HCT116 (cell line): Measurements from ENCODE around the gene HMX1. TPM values are rescaled to one million over a fixed set of nuclear protein-coding genes. Genes with fewer than 3 reads are reported as not detected.

Source experiments
- ATAC-seq: fragments of 200-7000 bp; cut with Tn5 transposase; 2 replicates; pipeline ENCODE4 v1.9.1; 2020; ENCODE audit warnings: mild to moderate bottlenecking, moderate library complexity
- BruUV-seq: library from RNA; stranded (reverse); fragments of 400-500 nt; replicated peaks from 2 replicates; lab custom pipeline; 2021; lab: Mats Ljungman, UMichigan
- CTCF ChIA-PET: fragments of 300-600 bp; sonication (Branson Sonifier 250); formaldehyde crosslinking; loops from one replicate; lab custom pipeline; 2021; ENCODE audit warnings: antibody characterized with exemption; lab: Charles Lee
- POLR2A ChIA-PET: fragments of 300-600, 350-600 bp; sonication (Branson Sonifier 250); formaldehyde crosslinking; loops from one replicate; lab custom pipeline; 2021; ENCODE audit warnings: antibody characterized with exemption; lab: Charles Lee
- RAD21 ChIA-PET, 2 experiments: fragments of 300-600 bp; sonication (Branson Sonifier 250); formaldehyde crosslinking; loops; one replicate each; lab custom pipeline; 2023; ENCODE audit warnings: low total read pairs in 2 of 2; ENCODE audit not compliant: uncharacterized antibody in 2 of 2, unreplicated experiment in 2 of 2, low non-redundant PET in 1 of 2; lab: Charles Lee
- DNase-seq: peaks from one replicate; pipeline ENCODE4 v3.0.0-alpha.2; 2010; ENCODE audit warnings: low read depth, low spot score
- H2AFZ ChIP-seq: fragments of 200-600 bp; shearing (Covaris generic), sonication (generic); 2 replicates; pipeline ENCODE4 v1.6.1; 2017; ENCODE audit warnings: low read depth, mixed run types, mixed read lengths, antibody characterized with exemption, low read length; ENCODE audit not compliant: poor library complexity, severe bottlenecking
- H3K27ac ChIP-seq: 2 replicates; pipeline ENCODE4 v1.5.1; 2012; ENCODE audit warnings: low read depth, low read length
- H3K27me3 ChIP-seq: fragments of 200-600 bp; sonication (generic); 2 replicates; pipeline ENCODE4 v1.6.1; 2016; ENCODE audit warnings: mixed run types, low read length, mixed read lengths; ENCODE audit not compliant: insufficient read depth
- H3K36me3 ChIP-seq, 2 experiments: fragments of 200-500 bp in 1 of 2; fragments of 200-600 bp in 1 of 2; sonication (Bioruptor generic) in 1 of 2; sonication (generic) in 1 of 2; 2 replicates each; pipeline versions ENCODE4 v1.5.1 to v1.6.1; 2014 to 2016; ENCODE audit warnings: low read length in 2 of 2, inconsistent platforms in 1 of 2, mixed read lengths in 1 of 2, mixed run types in 1 of 2; ENCODE audit not compliant: insufficient read depth in 2 of 2, control insufficient read depth in 1 of 2
- H3K4me1 ChIP-seq, 2 experiments: fragments of 200-600 bp in 1 of 2; sonication (generic) in 1 of 2; 2 replicates each; pipeline versions ENCODE4 v1.5.1 to v1.6.1; 2012 to 2017; ENCODE audit warnings: low read length in 2 of 2, inconsistent platforms in 1 of 2, mild to moderate bottlenecking in 1 of 2, mixed read lengths in 1 of 2, mixed run types in 1 of 2, moderate library complexity in 1 of 2; ENCODE audit not compliant: insufficient read depth in 2 of 2, control insufficient read depth in 1 of 2
- H3K4me2 ChIP-seq: fragments of 200-600 bp; sonication (generic); 2 replicates; pipeline ENCODE4 v1.6.1; 2017; ENCODE audit warnings: mixed run types, low read length, mixed read lengths
- H3K4me3 ChIP-seq, 2 experiments: fragments of 200-600 bp in 1 of 2; sonication (generic) in 1 of 2; replicated peaks in 1 of 2; 2 replicates each; pipeline ENCODE4 v1.5.1; 2011 to 2016; ENCODE audit warnings: low read length in 2 of 2, control low read depth in 1 of 2, low read depth in 1 of 2, mild to moderate bottlenecking in 1 of 2, mixed read lengths in 1 of 2, mixed run types in 1 of 2
- H3K79me2 ChIP-seq: fragments of 200-600 bp; sonication (generic); 2 replicates; pipeline ENCODE4 v1.6.1; 2017; ENCODE audit warnings: mild to moderate bottlenecking, mixed run types, low read length, moderate library complexity, mixed read lengths; ENCODE audit not compliant: insufficient read depth
- H3K9ac ChIP-seq: fragments of 200-600 bp; sonication (generic); 2 replicates; pipeline ENCODE4 v1.6.1; 2016; ENCODE audit warnings: low read length, mixed read lengths
- H3K9me2 ChIP-seq: fragments of 200-600 bp; sonication (generic), shearing (Covaris generic); 2 replicates; pipeline ENCODE4 v1.6.1; 2017; ENCODE audit warnings: mixed run types, mild to moderate bottlenecking, moderate library complexity; ENCODE audit not compliant: insufficient read depth
- H3K9me3 ChIP-seq, 2 experiments: fragments of 200-500 bp in 1 of 2; fragments of 200-600 bp in 1 of 2; sonication (Bioruptor generic) in 1 of 2; sonication (generic) in 1 of 2; 2 replicates each; pipeline ENCODE4 v1.6.1; 2014 to 2017; ENCODE audit warnings: low read length in 2 of 2, mixed read lengths in 2 of 2, inconsistent platforms in 1 of 2, low read depth in 1 of 2, mild to moderate bottlenecking in 1 of 2, mixed run types in 1 of 2, moderate library complexity in 1 of 2; ENCODE audit not compliant: control insufficient read depth in 1 of 2, insufficient read depth in 1 of 2
- H4K20me1 ChIP-seq: fragments of 200-600 bp; sonication (generic), shearing (Covaris generic); 2 replicates; pipeline ENCODE4 v1.6.1; 2017; ENCODE audit warnings: mixed run types, mild to moderate bottlenecking, moderate library complexity; ENCODE audit not compliant: insufficient read depth
- CBX3 ChIP-seq: IDR thresholded peaks from 2 replicates; pipeline ENCODE4 v1.6.1; 2012; ENCODE audit warnings: low read depth
- CEBPB ChIP-seq: IDR thresholded peaks from 2 replicates; pipeline ENCODE4 v1.6.1; 2012; ENCODE audit warnings: low read depth
- EGR1 ChIP-seq: IDR thresholded peaks from 2 replicates; pipeline ENCODE4 v1.6.1; 2012; ENCODE audit warnings: low read depth
- ELF1 ChIP-seq: IDR thresholded peaks from 2 replicates; pipeline ENCODE4 v1.6.1; 2012; ENCODE audit warnings: low read depth, borderline replicate concordance
- EZH2 ChIP-seq: fragments of 200-600 bp; sonication (generic); IDR thresholded peaks from 2 replicates; pipeline ENCODE4 v1.6.1; 2017; ENCODE audit warnings: antibody characterized with exemption, mixed run types
- FOSL1 ChIP-seq: IDR thresholded peaks from 2 replicates; pipeline ENCODE4 v1.6.1; 2012; ENCODE audit warnings: low read depth
- JUND ChIP-seq: IDR thresholded peaks from 2 replicates; pipeline ENCODE4 v1.6.1; 2012
- POLR2A ChIP-seq: IDR thresholded peaks from 2 replicates; pipeline ENCODE4 v1.7.0; 2011; ENCODE audit warnings: borderline replicate concordance; ENCODE audit not compliant: insufficient read depth, insufficient read length; ENCODE audit errors: extremely low read depth
- POLR2AphosphoS5 ChIP-seq: IDR thresholded peaks from 2 replicates; pipeline ENCODE4 v1.6.1; 2011; ENCODE audit warnings: mild to moderate bottlenecking, low read depth, low read length, moderate library complexity
- SIN3A ChIP-seq: IDR thresholded peaks from 2 replicates; pipeline ENCODE4 v1.6.1; 2012; ENCODE audit warnings: low read depth
- SP1 ChIP-seq: IDR thresholded peaks from 2 replicates; pipeline ENCODE4 v1.6.1; 2012; ENCODE audit warnings: low read depth
- SRF ChIP-seq: IDR thresholded peaks from 2 replicates; pipeline ENCODE4 v1.6.1; 2012; ENCODE audit warnings: low read depth
- TCF7L2 ChIP-seq: IDR thresholded peaks from 2 replicates; pipeline ENCODE4 v1.7.0; 2011; ENCODE audit warnings: borderline replicate concordance, inconsistent platforms; ENCODE audit not compliant: insufficient read depth, insufficient read length; ENCODE audit errors: extremely low read depth
- YY1 ChIP-seq: IDR thresholded peaks from 2 replicates; pipeline ENCODE4 v1.6.1; 2011; ENCODE audit warnings: low read length, low read depth, moderate library complexity, mild to moderate bottlenecking; ENCODE audit not compliant: insufficient replicate concordance; ENCODE audit errors: extremely low read depth
- ZBTB33 ChIP-seq: IDR thresholded peaks from 2 replicates; pipeline ENCODE4 v1.6.1; 2011; ENCODE audit warnings: mild to moderate bottlenecking, low read length, moderate library complexity; ENCODE audit not compliant: insufficient replicate concordance; ENCODE audit errors: extremely low read depth
- ZFX ChIP-seq: fragments of 450-650 bp; IDR thresholded peaks from 2 replicates; pipeline ENCODE4 v1.6.1; 2017
- ZNF274 ChIP-seq: fragments of 200-500 bp; sonication (Bioruptor generic); IDR thresholded peaks from 2 replicates; pipeline ENCODE4 v1.6.1; 2014; ENCODE audit warnings: mild to moderate bottlenecking, low read depth, low read length, inconsistent platforms
- intact Hi-C: fragments of 100-400 bp; cut with micrococcal nuclease; formaldehyde crosslinking; loops from 2 replicates; pipeline ENCODE4 v1.10.0; 2022
- total RNA-seq: library from RNA; stranded (reverse); gene quantifications from one replicate; pipeline ENCODE4 v1.2.1, GENCODE V29; 2021; ENCODE audit not compliant: unreplicated experiment
- TF ChIP-seq, protein P1 (sequence below), 3 experiments: fragments of 200-600 bp in 1 of 3; sonication (generic) in 1 of 3; IDR thresholded peaks in 2 of 3; conservative IDR thresholded peaks in 1 of 3; 2 replicates each; pipeline ENCODE4 v1.5.1; 2012 to 2017; ENCODE audit warnings: low read depth in 2 of 3, low read length in 2 of 3, antibody characterized with exemption in 1 of 3, borderline replicate concordance in 1 of 3, control low read depth in 1 of 3, mild to moderate bottlenecking in 1 of 3, mixed read lengths in 1 of 3, mixed run types in 1 of 3, moderate library complexity in 1 of 3; ENCODE audit not compliant: insufficient read depth in 1 of 3
- TF ChIP-seq, protein P2 (sequence below): IDR thresholded peaks from 2 replicates; pipeline ENCODE4 v1.6.1; 2012; ENCODE audit warnings: low read depth
- TF ChIP-seq, protein P3 (sequence below): IDR thresholded peaks from 2 replicates; pipeline ENCODE4 v1.6.1; 2012

Gene HMX1
- total RNA-seq, 1 experiment from 2014 or later, result 0.39 TPM

DNA sequence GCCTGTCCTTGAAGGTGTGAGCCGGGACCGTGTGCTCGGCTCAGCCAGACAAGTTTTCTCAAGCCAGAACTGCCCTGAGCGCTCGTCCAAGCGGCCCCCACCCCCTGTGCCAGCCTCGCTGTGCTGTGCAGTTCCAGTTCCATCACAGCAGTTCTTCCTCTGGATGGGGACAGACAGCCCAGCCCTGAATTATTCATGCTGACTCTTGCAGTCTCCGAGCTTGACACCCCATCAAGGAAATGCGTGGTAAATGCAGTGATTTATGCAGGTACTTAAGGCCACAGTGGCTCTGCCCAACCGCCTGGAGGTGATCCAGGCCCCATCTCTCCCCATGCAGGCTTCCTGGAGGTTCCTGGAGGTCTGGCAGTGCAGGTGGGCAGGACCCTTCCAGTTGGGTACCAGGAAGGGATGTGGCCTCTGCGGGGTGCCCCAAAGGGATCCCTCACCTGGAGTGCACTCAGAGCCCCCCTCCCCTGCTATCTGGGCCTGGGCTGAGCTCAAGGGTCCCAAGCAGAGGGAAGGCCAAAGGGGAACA lies 44.8 kb upstream of the HMX1 start:
- no peaks in the 10 kb centered on the region for H3K79me2 ChIP-seq
- H3K4me2 ChIP-seq, result no peak overlapping the region
- ATAC-seq, result no peak
- no peaks in the 10 kb centered on the region for H3K9me2 ChIP-seq
- intact Hi-C loops, result loop anchor here (5.0 to 10.0 kb wide), 2 partner anchors 319 to 452 kb away; no protein-coding TSS in a partner anchor
- no peaks in the 10 kb centered on the region for H3K36me3 ChIP-seq
- H3K27me3 ChIP-seq, result no peaks in the 10 kb centered on the region; the same call in 1 of the 2 replicates
- DNase-seq, result no peak
- no peaks in the 10 kb centered on the region for H3K9me3 ChIP-seq
- H3K4me3 ChIP-seq, result no peak overlapping the region
- no TSS peak for BruUV-seq
- H3K9ac ChIP-seq, result no peak overlapping the region
- H2AFZ ChIP-seq, result no peak overlapping the region
- ChIA-PET CTCF (interaction anchor here (1.2 to 2.2 kb wide), 3 partner anchors 228 to 330 kb away, joined by 3 to 23 read pairs (median 15); no protein-coding TSS in a partner anchor), RAD21 (interaction anchor here in 1 of 2 experiments (1.0 kb wide), 1 partner anchor 309 kb away, joined by 3 read pairs; no protein-coding TSS in a partner anchor), POLR2A (no interaction called here)
- no peak overlapping the region for H3K27ac ChIP-seq
- H3K4me1 ChIP-seq, result 0 out of 4 replicates have a peak, but pooled peaks cover 0 to 2% of the 10 kb centered on the region in 2 experiments
- TF ChIP-seq, protein P1, sequence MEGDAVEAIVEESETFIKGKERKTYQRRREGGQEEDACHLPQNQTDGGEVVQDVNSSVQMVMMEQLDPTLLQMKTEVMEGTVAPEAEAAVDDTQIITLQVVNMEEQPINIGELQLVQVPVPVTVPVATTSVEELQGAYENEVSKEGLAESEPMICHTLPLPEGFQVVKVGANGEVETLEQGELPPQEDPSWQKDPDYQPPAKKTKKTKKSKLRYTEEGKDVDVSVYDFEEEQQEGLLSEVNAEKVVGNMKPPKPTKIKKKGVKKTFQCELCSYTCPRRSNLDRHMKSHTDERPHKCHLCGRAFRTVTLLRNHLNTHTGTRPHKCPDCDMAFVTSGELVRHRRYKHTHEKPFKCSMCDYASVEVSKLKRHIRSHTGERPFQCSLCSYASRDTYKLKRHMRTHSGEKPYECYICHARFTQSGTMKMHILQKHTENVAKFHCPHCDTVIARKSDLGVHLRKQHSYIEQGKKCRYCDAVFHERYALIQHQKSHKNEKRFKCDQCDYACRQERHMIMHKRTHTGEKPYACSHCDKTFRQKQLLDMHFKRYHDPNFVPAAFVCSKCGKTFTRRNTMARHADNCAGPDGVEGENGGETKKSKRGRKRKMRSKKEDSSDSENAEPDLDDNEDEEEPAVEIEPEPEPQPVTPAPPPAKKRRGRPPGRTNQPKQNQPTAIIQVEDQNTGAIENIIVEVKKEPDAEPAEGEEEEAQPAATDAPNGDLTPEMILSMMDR (IDR thresholded peaks at IDR 0.05 in 2 of 3, conservative IDR thresholded peaks at IDR 0.05 in 1 of 3; ENCODE audit: borderline replicate concordance in 1 of 3, insufficient read depth in 1 of 3, low read depth in 2 of 3, low read length in 2 of 3), result no peak
- no peak for TF ChIP-seq EZH2
- TF ChIP-seq, protein P2, sequence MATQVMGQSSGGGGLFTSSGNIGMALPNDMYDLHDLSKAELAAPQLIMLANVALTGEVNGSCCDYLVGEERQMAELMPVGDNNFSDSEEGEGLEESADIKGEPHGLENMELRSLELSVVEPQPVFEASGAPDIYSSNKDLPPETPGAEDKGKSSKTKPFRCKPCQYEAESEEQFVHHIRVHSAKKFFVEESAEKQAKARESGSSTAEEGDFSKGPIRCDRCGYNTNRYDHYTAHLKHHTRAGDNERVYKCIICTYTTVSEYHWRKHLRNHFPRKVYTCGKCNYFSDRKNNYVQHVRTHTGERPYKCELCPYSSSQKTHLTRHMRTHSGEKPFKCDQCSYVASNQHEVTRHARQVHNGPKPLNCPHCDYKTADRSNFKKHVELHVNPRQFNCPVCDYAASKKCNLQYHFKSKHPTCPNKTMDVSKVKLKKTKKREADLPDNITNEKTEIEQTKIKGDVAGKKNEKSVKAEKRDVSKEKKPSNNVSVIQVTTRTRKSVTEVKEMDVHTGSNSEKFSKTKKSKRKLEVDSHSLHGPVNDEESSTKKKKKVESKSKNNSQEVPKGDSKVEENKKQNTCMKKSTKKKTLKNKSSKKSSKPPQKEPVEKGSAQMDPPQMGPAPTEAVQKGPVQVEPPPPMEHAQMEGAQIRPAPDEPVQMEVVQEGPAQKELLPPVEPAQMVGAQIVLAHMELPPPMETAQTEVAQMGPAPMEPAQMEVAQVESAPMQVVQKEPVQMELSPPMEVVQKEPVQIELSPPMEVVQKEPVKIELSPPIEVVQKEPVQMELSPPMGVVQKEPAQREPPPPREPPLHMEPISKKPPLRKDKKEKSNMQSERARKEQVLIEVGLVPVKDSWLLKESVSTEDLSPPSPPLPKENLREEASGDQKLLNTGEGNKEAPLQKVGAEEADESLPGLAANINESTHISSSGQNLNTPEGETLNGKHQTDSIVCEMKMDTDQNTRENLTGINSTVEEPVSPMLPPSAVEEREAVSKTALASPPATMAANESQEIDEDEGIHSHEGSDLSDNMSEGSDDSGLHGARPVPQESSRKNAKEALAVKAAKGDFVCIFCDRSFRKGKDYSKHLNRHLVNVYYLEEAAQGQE, result no peak
- TF ChIP-seq TCF7L2, result no peak
- no peak for TF ChIP-seq SP1
- no peak for TF ChIP-seq POLR2A
- TF ChIP-seq POLR2AphosphoS5, result no peak
- TF ChIP-seq, protein P3, sequence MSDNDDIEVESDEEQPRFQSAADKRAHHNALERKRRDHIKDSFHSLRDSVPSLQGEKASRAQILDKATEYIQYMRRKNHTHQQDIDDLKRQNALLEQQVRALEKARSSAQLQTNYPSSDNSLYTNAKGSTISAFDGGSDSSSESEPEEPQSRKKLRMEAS, result no peak
- TF ChIP-seq ZFX, result no peak
- no peak for TF ChIP-seq CBX3
- no peak for TF ChIP-seq SRF
- no peak for TF ChIP-seq JUND
- TF ChIP-seq EGR1, result no peak
- TF ChIP-seq YY1, result no peak
- TF ChIP-seq SIN3A, result no peak
- no peak for TF ChIP-seq ZBTB33
- TF ChIP-seq ZNF274, result no peak
- no peak for TF ChIP-seq FOSL1
- no peak for TF ChIP-seq ELF1
- no peak for TF ChIP-seq CEBPB
- H4K20me1 ChIP-seq, result no peaks in the 10 kb centered on the region
